ENCODE results near the gene PRKD1.

DNA sequence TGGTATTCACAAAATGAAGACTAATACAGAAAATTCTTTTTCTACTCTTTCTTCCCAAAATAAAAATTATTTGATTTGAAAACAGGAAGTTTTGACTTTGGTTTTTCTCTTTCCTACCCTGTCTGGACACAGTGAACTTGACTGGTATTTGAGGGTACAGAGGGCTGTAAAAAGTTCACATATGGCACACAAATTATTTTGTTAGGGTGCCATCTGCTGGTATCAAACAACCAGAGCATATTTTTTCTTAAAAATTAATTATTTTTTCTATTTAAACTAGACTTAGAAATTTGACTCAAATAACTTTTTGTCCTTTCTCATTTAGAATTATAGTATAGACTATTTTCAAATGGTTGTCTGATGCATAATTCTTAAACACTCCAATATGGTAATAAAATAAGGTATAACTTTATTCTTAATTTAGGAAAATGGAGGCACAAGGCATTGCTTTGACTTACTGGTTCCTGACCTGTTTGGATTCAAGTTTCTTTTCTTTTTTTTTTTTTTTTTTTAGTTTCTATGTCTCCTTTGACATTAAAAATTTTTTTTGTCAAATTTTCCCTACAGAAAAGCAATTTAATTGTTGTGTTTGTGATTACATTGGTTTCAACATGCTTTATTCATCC is 390.6 kb downstream of the PRKD1 start:
- no peak for TF ChIP-seq FOXK2 (IDR thresholded peaks at IDR 0.05)
- TF ChIP-seq NFRKB (IDR thresholded peaks at IDR 0.05): no peak
- TF ChIP-seq HDGF (IDR thresholded peaks at IDR 0.05; ENCODE audit: borderline replicate concordance): no peak
- no peak for TF ChIP-seq FOXM1 (IDR thresholded peaks at IDR 0.05; ENCODE audit: borderline replicate concordance)
- TF ChIP-seq SP1 (IDR thresholded peaks at IDR 0.05): no peak
- TF ChIP-seq ZNF384 (IDR thresholded peaks at IDR 0.05): no peak
- TF ChIP-seq TARDBP (IDR thresholded peaks at IDR 0.05): no peak
- no peak for TF ChIP-seq BHLHE40 (IDR thresholded peaks at IDR 0.05; ENCODE audit: borderline replicate concordance)
- no peak for TF ChIP-seq FOXA1 (IDR thresholded peaks at IDR 0.05)
- no peak for TF ChIP-seq CTBP1 (IDR thresholded peaks at IDR 0.05; ENCODE audit: borderline replicate concordance)
- no peak for TF ChIP-seq ELF4 (IDR thresholded peaks at IDR 0.05)
- TF ChIP-seq L3MBTL2 (conservative IDR thresholded peaks at IDR 0.05): no peak
- TF ChIP-seq, protein P1, sequence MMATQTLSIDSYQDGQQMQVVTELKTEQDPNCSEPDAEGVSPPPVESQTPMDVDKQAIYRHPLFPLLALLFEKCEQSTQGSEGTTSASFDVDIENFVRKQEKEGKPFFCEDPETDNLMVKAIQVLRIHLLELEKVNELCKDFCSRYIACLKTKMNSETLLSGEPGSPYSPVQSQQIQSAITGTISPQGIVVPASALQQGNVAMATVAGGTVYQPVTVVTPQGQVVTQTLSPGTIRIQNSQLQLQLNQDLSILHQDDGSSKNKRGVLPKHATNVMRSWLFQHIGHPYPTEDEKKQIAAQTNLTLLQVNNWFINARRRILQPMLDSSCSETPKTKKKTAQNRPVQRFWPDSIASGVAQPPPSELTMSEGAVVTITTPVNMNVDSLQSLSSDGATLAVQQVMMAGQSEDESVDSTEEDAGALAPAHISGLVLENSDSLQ (IDR thresholded peaks at IDR 0.05): no peak
- TF ChIP-seq SUZ12 (IDR thresholded peaks at IDR 0.05): no peak

All from HEK293T (cell line).